ENCODE results near the gene DIP2C.

GRCh38 chr10:563827-564226 lies 125.6 kb downstream of the DIP2C start:
- TF ChIP-seq HDGF (IDR thresholded peaks at IDR 0.05; ENCODE audit: borderline replicate concordance) (no peak), LEF1 (IDR thresholded peaks at IDR 0.05; ENCODE audit: borderline replicate concordance) (no peak), CTBP1 (IDR thresholded peaks at IDR 0.05; ENCODE audit: borderline replicate concordance) (no peak), SUZ12 (IDR thresholded peaks at IDR 0.05) (no peak), FOXM1 (IDR thresholded peaks at IDR 0.05; ENCODE audit: borderline replicate concordance) (no peak), PKNOX1 (IDR thresholded peaks at IDR 0.05) (no peak), SP1 (IDR thresholded peaks at IDR 0.05) (no peak)

All from HEK293T (cell line).